H7 (cell line): ENCODE measurements around the gene ITGA1. TPM values are rescaled to one million over a fixed set of nuclear protein-coding genes. Genes with fewer than 3 reads are reported as not detected.
"Not testable (repeated sequence)": the region's sequence is repeated elsewhere in the genome, so short reads cannot be mapped to it uniquely, and the experiment has no call there.

Source experiments
- DNase-seq: peaks from one replicate; pipeline ENCODE4 v3.0.0; 2012
- H3K27me3 ChIP-seq: 2 replicates; pipeline ENCODE4 v1.6.0; 2011; ENCODE audit warnings: mild to moderate bottlenecking, low read length; ENCODE audit not compliant: control insufficient read depth, insufficient read depth
- H3K36me3 ChIP-seq: replicated peaks from 2 replicates; pipeline ENCODE4 v1.5.1; 2011; ENCODE audit warnings: low read length; ENCODE audit not compliant: control insufficient read depth, insufficient read depth
- H3K4me3 ChIP-seq: 2 replicates; pipeline ENCODE4 v1.5.1; 2011; ENCODE audit warnings: low read depth, mild to moderate bottlenecking, control low read depth, low read length, moderate library complexity; ENCODE audit not compliant: insufficient read depth
- total RNA-seq: library from RNA; depleted of rRNA; stranded (reverse); fragments of >200 nt; shearing (Covaris generic); gene quantifications from 2 replicates; pipeline ENCODE4 v1.2.3, GENCODE V29; 2014

ITGA1 gene
- total RNA-seq, 1 experiment from 2014 or later = 2.6 TPM

- DNase-seq = no peak
- Histone ChIP-seq H3K27me3 (no peaks in the 10 kb centered on the region), H3K36me3 (no peaks in the 10 kb centered on the region), H3K4me3 (no peak overlapping the region)
Observed at GRCh38 chr5:52841114-52841513, 53.4 kb downstream of the ITGA1 start.

- DNase-seq = no peak
- H3K27me3 ChIP-seq = no peaks in the 10 kb centered on the region
- H3K4me3 ChIP-seq = no peak overlapping the region
- H3K36me3 ChIP-seq = no peaks in the 10 kb centered on the region
Observed at GRCh38 chr5:52842111-52842510, 54.4 kb downstream of the ITGA1 start.

GRCh38 chr5:52844885-52845284 is 57.2 kb downstream of the ITGA1 start:
- no peak for DNase-seq
- H3K36me3 ChIP-seq = no peaks in the 10 kb centered on the region

GRCh38 chr5:52846182-52846842 is 58.6 kb downstream of the ITGA1 start:
- no peak for DNase-seq
- H3K36me3 ChIP-seq = no peaks in the 10 kb centered on the region
- H3K27me3 ChIP-seq = no peaks in the 10 kb centered on the region
- H3K4me3 ChIP-seq = no peak overlapping the region

More at GRCh38 chr5:52844885-52845284, 57.2 kb downstream of the ITGA1 start:
- Histone ChIP-seq H3K4me3 (no peak overlapping the region), H3K27me3 (no peaks in the 10 kb centered on the region)

GRCh38 chr5:52848688-52849087 is 61.0 kb downstream of the ITGA1 start:
- DNase-seq, H3K36me3 ChIP-seq, H3K4me3 ChIP-seq, H3K27me3 ChIP-seq: not testable (repeated sequence)

GRCh38 chr5:52849544-52849943 is 61.8 kb downstream of the ITGA1 start:
- DNase-seq = no peak
- Histone ChIP-seq H3K36me3 (no peaks in the 10 kb centered on the region), H3K27me3 (no peaks in the 10 kb centered on the region), H3K4me3 (no peak overlapping the region)

- Histone ChIP-seq H3K27me3 (no peaks in the 10 kb centered on the region), H3K36me3 (no peaks in the 10 kb centered on the region), H3K4me3 (no peak overlapping the region)
- DNase-seq = no peak
Observed at GRCh38 chr5:52853650-52854049, 65.9 kb downstream of the ITGA1 start.

GRCh38 chr5:52854301-52854700 is 66.6 kb downstream of the ITGA1 start:
- Histone ChIP-seq H3K27me3 (no peaks in the 10 kb centered on the region), H3K36me3 (no peaks in the 10 kb centered on the region), H3K4me3 (no peak overlapping the region)
- DNase-seq = no peak

GRCh38 chr5:52854949-52855348 is 67.2 kb downstream of the ITGA1 start:
- Histone ChIP-seq H3K27me3 (no peaks in the 10 kb centered on the region), H3K36me3 (no peaks in the 10 kb centered on the region), H3K4me3 (no peak overlapping the region)
- no peak for DNase-seq

GRCh38 chr5:52856564-52856963 is 68.8 kb downstream of the ITGA1 start:
- no peak for DNase-seq
- no peak overlapping the region for H3K4me3 ChIP-seq
- H3K36me3 ChIP-seq = no peaks in the 10 kb centered on the region
- no peaks in the 10 kb centered on the region for H3K27me3 ChIP-seq

- DNase-seq = no peak
Observed at GRCh38 chr5:52859628-52860027, 71.9 kb downstream of the ITGA1 start.

GRCh38 chr5:52861368-52861767 is 73.7 kb downstream of the ITGA1 start:
- no peak for DNase-seq
- H3K27me3 ChIP-seq = no peaks in the 10 kb centered on the region
- H3K4me3 ChIP-seq = no peak overlapping the region
- H3K36me3 ChIP-seq = no peaks in the 10 kb centered on the region

More at GRCh38 chr5:52859628-52860027, 71.9 kb downstream of the ITGA1 start:
- H3K4me3 ChIP-seq = no peak overlapping the region
- no peaks in the 10 kb centered on the region for H3K36me3 ChIP-seq
- no peaks in the 10 kb centered on the region for H3K27me3 ChIP-seq

- Histone ChIP-seq H3K4me3 (no peak overlapping the region), H3K36me3 (no peaks in the 10 kb centered on the region), H3K27me3 (no peaks in the 10 kb centered on the region)
- DNase-seq = no peak
Observed at GRCh38 chr5:52863715-52864290, 76.1 kb downstream of the ITGA1 start.

GRCh38 chr5:52864371-52864770 is 76.7 kb downstream of the ITGA1 start:
- no peak for DNase-seq
- H3K27me3 ChIP-seq = no peaks in the 10 kb centered on the region
- H3K4me3 ChIP-seq = no peak overlapping the region
- H3K36me3 ChIP-seq = no peaks in the 10 kb centered on the region

- Histone ChIP-seq H3K27me3 (no peaks in the 10 kb centered on the region), H3K36me3 (no peaks in the 10 kb centered on the region), H3K4me3 (no peak overlapping the region)
- no peak for DNase-seq
Observed at GRCh38 chr5:52864884-52865283, 77.2 kb downstream of the ITGA1 start.
